Measurements from ENCODE around the gene ZNF605. TPM values are rescaled to one million over a fixed set of nuclear protein-coding genes. Genes with fewer than 3 reads are reported as not detected.
A peak's percentile ranks its signal among the peaks of the same experiment; 100 is the strongest.
"Not testable (repeated sequence)": the region's sequence is repeated elsewhere in the genome, so short reads cannot be mapped to it uniquely, and the experiment has no call there.

The ZNF605 gene
- total RNA-seq, 1 donor = 18.3 TPM

DNA sequence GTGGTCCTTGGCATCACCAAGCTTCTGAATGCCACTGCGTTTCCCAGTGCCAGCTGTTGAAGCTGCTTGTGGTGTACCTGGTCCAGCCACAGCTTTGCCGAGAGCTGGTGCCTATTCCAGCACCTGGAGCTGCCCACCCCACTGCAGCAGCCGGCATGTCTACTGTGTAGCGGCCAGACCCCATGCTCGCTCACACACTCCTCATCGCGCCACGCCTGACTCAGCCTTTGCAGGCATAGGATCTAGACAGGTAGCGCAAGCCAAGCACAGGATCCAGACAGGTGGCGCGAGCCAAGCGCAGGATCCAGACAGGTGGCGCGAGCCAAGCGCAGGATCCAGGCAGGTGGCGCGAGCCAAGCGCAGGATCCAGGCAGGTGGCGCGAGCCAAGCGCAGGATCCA is 11.6 kb upstream of the ZNF605 start:
- H3K4me3 ChIP-seq (ENCODE audit: low read depth, low read length) = no peak overlapping the region
- TF ChIP-seq, protein P1, sequence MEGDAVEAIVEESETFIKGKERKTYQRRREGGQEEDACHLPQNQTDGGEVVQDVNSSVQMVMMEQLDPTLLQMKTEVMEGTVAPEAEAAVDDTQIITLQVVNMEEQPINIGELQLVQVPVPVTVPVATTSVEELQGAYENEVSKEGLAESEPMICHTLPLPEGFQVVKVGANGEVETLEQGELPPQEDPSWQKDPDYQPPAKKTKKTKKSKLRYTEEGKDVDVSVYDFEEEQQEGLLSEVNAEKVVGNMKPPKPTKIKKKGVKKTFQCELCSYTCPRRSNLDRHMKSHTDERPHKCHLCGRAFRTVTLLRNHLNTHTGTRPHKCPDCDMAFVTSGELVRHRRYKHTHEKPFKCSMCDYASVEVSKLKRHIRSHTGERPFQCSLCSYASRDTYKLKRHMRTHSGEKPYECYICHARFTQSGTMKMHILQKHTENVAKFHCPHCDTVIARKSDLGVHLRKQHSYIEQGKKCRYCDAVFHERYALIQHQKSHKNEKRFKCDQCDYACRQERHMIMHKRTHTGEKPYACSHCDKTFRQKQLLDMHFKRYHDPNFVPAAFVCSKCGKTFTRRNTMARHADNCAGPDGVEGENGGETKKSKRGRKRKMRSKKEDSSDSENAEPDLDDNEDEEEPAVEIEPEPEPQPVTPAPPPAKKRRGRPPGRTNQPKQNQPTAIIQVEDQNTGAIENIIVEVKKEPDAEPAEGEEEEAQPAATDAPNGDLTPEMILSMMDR (IDR thresholded peaks at IDR 0.05; ENCODE audit: insufficient read depth, low read length) = no peak
- no peak for DNase-seq (ENCODE audit: low read depth)

- no peak overlapping the region for H3K4me3 ChIP-seq (ENCODE audit: low read depth, low read length)
- TF ChIP-seq, protein P1 (IDR thresholded peaks at IDR 0.05; ENCODE audit: insufficient read depth, low read length) = no peak
- DNase-seq (ENCODE audit: low read depth) = no peak
These were observed 10.7 kb upstream of the ZNF605 start for GRCh38 chr12:132966676-132967415.

DNA sequence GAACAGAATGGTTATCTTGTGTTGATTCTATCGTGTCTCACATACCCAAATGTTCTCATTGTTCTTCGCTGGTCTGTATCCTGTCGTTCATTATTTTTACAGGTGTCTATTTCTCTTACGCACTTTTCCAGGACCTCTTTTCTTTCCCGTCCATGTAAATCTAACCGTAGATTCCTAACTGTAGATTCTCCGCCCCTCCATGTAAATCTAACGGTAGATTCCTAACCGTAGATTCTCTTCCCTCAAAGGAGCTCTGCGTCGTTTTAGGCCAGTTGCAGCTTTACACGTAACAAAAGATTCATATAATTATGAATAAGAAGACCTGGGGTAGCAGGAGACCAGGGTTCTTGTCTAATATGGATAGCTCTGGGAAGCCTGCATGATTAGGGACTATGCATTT is 9.7 kb upstream of the ZNF605 start:
- DNase-seq (ENCODE audit: low read depth) = no peak
- no peak overlapping the region for H3K4me3 ChIP-seq (ENCODE audit: low read depth, low read length)
- TF ChIP-seq, protein P1 (IDR thresholded peaks at IDR 0.05; ENCODE audit: insufficient read depth, low read length) = no peak

- DNase-seq (ENCODE audit: low read depth); H3K4me3 ChIP-seq (ENCODE audit: low read depth, low read length): not testable (repeated sequence)
- TF ChIP-seq, protein P1 (IDR thresholded peaks at IDR 0.05; ENCODE audit: insufficient read depth, low read length) = peak; percentile 2
These were observed 7.8 kb upstream of the ZNF605 start for GRCh38 chr12:132963947-132964346.

DNA sequence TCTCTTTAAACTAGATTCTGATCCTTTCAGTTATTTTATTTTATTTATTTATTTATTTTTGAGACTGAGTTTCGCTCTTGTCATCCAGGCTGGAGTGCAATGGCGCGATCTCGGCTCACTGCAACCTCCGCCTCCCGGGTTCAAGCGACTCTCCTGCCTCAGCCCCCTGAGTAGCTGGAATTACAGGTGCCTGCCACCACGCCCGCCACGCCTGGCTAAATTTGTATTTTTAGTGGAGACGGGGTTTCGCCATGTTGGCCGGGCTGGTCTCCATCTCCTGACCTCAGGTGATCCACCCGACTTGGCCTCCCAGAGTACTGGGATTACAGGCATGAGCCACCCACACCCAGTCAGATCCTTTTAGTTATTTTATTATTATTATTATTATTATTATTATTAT is 5.7 kb upstream of the ZNF605 start:
- not testable (repeated sequence) for H3K4me3 ChIP-seq (ENCODE audit: low read depth, low read length); DNase-seq (ENCODE audit: low read depth)

DNA sequence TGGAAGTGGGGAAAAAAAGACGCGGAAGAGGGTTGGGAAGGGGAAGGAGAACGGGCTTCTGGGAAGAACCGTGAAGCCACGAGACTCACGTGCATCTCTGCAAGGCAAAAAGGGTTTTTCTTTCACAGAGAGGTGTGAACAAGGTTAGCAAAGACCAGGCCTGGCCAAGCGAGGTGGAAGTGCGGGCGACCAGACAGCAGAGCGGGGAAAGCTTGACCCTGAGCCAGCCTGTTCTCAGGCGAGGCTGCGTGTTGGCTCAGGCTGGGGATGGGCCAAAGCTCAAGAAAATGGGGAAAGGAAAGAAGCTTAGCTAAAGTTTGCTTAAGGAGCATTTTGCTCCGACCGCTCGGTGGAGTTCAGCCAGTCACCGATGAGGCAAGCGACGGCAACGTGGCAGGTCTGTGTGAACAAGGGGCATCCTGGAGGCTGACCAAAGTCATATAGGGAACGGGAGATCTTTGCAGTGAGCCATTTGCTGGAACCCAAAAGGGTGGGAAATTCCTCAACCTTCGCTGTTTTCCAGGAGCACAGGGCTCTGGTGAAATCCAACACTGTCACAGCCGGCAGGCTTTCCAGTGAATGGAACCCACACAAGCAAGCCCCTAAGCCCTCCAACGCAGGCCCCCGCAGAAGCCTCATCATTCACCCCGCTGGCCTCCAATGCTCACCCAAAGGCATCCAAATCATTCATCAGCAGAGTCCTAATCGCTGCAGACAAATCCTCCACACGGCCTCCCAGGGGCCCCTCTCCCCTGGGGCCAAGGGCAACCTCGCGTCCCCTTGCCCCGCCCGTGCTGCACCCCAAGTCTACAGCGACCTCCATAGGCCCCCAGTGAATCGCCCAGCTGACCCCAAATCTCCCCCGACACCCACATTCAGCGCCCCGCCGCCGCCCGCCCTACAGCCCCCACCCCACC is 754 bp downstream of the ZNF605 start:
- peak; percentile 74 for DNase-seq (ENCODE audit: low read depth)
- peak overlapping the region; percentile 89 for H3K4me3 ChIP-seq (ENCODE audit: low read depth, low read length)
- TF ChIP-seq, protein P1 (IDR thresholded peaks at IDR 0.05; ENCODE audit: insufficient read depth, low read length) = no peak

DNA sequence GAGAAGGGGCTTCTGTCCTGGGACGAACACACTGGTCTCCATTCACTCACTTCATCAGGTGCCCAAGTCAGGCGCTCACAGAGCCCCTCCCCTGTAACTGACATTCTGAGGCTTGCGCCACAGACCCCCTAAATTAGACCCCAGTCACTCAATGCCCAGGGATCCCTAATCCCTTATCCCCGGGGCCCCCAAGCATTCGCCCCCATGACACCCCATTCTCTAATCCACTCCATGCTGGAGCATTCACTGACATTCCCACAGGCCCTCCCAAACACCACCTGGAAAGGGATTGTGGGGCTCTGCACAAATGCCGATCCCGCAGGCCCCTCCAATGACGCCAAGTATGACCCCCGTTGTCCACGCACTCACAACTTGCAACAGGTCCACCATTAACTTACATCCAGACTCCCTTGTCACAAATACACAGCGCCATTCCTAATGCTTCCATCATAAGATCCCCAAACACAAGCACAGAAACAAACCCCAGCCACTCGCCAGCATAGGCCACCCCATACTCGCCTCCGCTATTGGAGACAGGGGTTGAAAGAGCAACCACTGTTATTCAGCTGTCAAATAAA is 1.5 kb downstream of the ZNF605 start:
- peak overlapping the region; percentile 89 for H3K4me3 ChIP-seq (ENCODE audit: low read depth, low read length)
- TF ChIP-seq, protein P1 (IDR thresholded peaks at IDR 0.05; ENCODE audit: insufficient read depth, low read length) = no peak

More for the DNA sequence above, 1.5 kb downstream of the ZNF605 start:
- DNase-seq (ENCODE audit: low read depth) = no peak

Data from fibroblast of the aortic adventitia (primary cell).